HG02852 (cell line): ENCODE data around the gene ZFAND3.
"Not testable (repeated sequence)": the region's sequence is repeated elsewhere in the genome, so short reads cannot be mapped to it uniquely, and the experiment has no call there.

ENCODE experiments used
- ATAC-seq: cut with Tn5 transposase; IDR thresholded peaks from one replicate; pipeline ENCODE4 v1.9.1; 2021; ENCODE audit warnings: mild to moderate bottlenecking, moderate library complexity; ENCODE audit not compliant: unreplicated experiment

Gene ZFAND3

DNA sequence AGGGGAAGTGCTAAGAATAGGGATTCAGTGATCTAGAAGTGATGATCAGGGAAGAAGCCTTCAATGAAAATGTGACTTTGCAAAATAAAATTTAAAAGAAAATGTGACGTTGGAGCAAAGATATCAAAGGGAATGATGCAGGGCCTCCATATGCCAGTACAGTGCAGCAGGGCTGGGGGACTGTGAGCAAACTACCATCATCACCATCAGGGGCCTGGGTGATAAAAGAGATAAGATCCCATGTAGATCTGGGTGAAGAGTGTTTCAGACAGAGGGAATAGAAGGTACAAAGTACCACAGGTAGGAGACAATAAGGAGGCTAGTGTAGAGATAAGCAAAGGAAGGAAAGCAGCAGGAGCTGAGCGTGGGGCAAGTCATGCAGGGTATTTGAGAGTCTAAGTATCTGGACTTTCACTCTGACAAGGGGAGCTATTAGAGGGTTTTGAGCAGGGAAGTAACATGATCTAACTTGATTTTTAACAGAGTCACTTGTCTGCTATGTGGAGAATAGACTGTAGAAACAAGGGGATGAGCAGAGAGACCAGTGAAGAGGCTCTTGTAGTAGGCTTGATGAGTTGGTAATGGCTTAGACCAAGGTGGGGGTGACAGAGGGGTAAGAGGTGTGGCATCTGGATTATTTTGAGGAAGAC lies 295.6 kb downstream of the ZFAND3 start:
- ATAC-seq = no peak

DNA sequence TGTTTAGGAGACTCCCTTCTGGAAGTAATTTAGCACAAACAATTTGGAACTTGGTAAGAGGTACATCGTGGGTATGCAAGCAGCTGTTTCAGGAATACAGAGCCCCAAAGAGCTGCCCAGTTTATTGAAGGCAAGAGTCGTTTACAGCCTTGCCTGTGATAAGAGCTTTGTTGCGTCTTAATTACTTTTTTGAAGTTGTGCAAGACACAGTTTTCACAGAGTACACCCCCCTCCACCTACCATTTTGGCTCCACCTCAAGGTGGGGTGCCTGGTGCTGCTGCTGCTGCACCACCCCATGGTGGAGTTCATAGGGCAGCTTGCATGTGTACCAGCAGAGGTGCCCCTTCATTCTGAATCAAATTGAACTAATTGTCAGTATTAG lies 296.1 kb downstream of the ZFAND3 start:
- ATAC-seq = no peak

GRCh38 chr6:38116248-38116647 lies 296.7 kb downstream of the ZFAND3 start:
- ATAC-seq = no peak

GRCh38 chr6:38117281-38117680 lies 297.8 kb downstream of the ZFAND3 start:
- ATAC-seq = no peak

GRCh38 chr6:38118791-38119365 lies 299.4 kb downstream of the ZFAND3 start:
- no peak for ATAC-seq

- ATAC-seq = no peak
Observed at GRCh38 chr6:38119516-38119915, 300.0 kb downstream of the ZFAND3 start.

- ATAC-seq = not testable (repeated sequence)
Observed at GRCh38 chr6:38124224-38124926, 304.8 kb downstream of the ZFAND3 start.

GRCh38 chr6:38127284-38127683 lies 307.8 kb downstream of the ZFAND3 start:
- no peak for ATAC-seq

DNA sequence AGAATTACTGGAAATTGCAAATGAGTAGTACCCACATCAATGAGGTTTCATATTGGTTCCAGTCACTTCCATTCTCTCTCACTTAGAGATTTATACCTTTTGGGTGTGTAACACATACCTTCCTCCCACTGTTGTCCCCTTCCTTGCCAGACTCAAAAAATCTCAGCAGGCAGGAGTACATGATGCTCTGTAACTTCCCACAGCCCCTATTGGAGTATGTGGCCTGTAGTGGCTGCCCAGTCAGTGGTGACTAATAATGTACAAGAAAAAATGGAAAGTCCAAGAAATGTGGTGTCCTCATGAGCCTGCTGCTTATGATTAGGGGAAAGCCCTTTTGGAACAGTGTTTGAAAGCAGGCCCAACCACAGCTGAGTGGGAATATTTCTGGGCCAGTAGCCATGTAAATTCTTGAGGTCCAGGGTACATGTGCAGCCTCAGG lies 312.0 kb downstream of the ZFAND3 start:
- no peak for ATAC-seq

GRCh38 chr6:38133932-38134703 lies 314.6 kb downstream of the ZFAND3 start:
- no peak for ATAC-seq

DNA sequence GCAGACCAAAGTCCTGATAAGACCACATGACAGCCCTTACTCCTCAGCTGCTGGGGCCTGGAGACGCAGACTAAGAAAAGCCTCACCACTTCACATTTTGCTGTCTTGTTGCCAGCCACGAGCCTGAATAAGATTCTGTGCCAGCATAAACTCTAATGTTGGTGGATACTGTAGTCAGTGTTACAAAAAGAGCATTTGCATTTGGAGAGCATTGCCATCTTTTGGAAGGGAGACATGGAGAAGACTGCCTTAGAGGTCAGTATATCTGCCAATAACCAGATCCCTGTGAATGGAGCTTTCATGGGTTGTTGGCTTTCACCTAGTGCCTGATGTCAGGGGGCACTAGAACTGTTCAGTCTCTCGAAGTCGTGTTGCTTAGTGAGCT lies 315.2 kb downstream of the ZFAND3 start:
- no peak for ATAC-seq

GRCh38 chr6:38136547-38136946 lies 317.0 kb downstream of the ZFAND3 start:
- ATAC-seq = no peak

GRCh38 chr6:38137608-38138265 lies 318.2 kb downstream of the ZFAND3 start:
- ATAC-seq = no peak

DNA sequence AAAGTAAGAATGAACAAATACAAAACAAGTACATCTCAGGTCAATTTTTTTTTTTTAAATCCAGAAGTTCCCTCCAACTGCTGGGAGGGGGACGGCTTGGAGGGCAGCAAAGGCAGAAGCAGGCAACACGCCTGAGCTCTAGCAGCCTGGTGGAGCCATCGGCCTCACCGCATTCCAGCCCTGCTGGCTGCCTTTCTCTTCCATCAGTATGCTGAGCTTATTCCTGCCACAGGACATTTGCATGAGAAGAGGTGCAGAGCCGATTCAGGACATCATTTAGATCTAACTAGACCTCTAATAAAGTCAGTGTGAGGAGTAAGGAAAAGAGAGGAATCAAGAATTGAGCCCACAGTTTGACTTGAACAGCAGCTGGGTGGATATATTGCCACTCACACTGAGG lies 318.8 kb downstream of the ZFAND3 start:
- ATAC-seq = no peak

GRCh38 chr6:38141085-38141484 lies 321.6 kb downstream of the ZFAND3 start:
- no peak for ATAC-seq

- no peak for ATAC-seq
Observed at GRCh38 chr6:38141716-38142115, 322.2 kb downstream of the ZFAND3 start.

- no peak for ATAC-seq
Observed at GRCh38 chr6:38142178-38142902, 322.8 kb downstream of the ZFAND3 start.

GRCh38 chr6:38143191-38144150 lies 323.9 kb downstream of the ZFAND3 start:
- no peak for ATAC-seq

GRCh38 chr6:38144365-38144945 lies 324.9 kb downstream of the ZFAND3 start:
- ATAC-seq = no peak
